Transverse colon (tissue), 4 donors: ENCODE measurements around the gene FYCO1.

ENCODE experiments used
- POLR2AphosphoS5 ChIP-seq, 3 donors: sonication (generic); formaldehyde crosslinking; IDR thresholded peaks; one replicate each; pipeline ENCODE4 v1.6.1; 2016; ENCODE audit warnings: antibody characterized with exemption in 3 of 3
- TF ChIP-seq, protein P1 (sequence below), 5 experiments: fragments of 200-600 bp in 3 of 5; fragments of 450-650 bp in 2 of 5; sonication (generic) in 3 of 5; IDR thresholded peaks; 1 replicate in 2 of 5; 2 replicates in 3 of 5; pipeline ENCODE4 v1.5.1; 2016 to 2017; ENCODE audit warnings: antibody characterized with exemption in 5 of 5, inconsistent platforms in 3 of 5, mild to moderate bottlenecking in 2 of 5, moderate library complexity in 1 of 5

DNA sequence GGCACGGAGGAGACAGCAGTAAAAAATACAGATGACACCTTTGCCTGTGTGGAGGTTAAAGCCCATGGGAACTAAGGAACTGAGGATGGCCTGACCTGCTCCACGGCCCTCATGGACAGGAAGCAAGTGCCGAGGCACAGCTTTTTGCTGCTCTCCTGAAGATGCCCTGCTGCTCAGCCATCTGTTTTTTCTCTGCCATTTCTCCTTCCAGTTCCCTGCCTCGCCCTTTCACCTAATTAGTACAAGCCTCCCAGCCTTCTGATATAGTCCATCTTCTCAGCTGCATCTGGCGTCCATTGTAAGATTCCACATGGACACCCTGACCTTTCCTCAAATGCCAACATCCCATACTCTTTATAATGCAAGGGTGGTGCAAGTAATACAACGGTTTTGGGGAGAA is 64.1 kb downstream of the FYCO1 start:
- TF ChIP-seq, protein P1, sequence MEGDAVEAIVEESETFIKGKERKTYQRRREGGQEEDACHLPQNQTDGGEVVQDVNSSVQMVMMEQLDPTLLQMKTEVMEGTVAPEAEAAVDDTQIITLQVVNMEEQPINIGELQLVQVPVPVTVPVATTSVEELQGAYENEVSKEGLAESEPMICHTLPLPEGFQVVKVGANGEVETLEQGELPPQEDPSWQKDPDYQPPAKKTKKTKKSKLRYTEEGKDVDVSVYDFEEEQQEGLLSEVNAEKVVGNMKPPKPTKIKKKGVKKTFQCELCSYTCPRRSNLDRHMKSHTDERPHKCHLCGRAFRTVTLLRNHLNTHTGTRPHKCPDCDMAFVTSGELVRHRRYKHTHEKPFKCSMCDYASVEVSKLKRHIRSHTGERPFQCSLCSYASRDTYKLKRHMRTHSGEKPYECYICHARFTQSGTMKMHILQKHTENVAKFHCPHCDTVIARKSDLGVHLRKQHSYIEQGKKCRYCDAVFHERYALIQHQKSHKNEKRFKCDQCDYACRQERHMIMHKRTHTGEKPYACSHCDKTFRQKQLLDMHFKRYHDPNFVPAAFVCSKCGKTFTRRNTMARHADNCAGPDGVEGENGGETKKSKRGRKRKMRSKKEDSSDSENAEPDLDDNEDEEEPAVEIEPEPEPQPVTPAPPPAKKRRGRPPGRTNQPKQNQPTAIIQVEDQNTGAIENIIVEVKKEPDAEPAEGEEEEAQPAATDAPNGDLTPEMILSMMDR (IDR thresholded peaks at IDR 0.05), result no peak
- TF ChIP-seq POLR2AphosphoS5 (IDR thresholded peaks at IDR 0.05), result no peak
